Islet precursor cell (in vitro differentiated cells): ENCODE measurements around the gene STUB1.

Source experiments
- DNase-seq: peaks from one replicate; pipeline ENCODE4 v3.0.0-alpha.2; 2018

Gene STUB1

GRCh38 chr16:714558-715476 lies 34.6 kb downstream of the STUB1 start, which contains the start of gene METRN:
Gene METRN (plus strand): TSS chr16:715118. CDS start chr16:715290, 172 bp downstream.
- peak; percentile 92 for DNase-seq

DNA sequence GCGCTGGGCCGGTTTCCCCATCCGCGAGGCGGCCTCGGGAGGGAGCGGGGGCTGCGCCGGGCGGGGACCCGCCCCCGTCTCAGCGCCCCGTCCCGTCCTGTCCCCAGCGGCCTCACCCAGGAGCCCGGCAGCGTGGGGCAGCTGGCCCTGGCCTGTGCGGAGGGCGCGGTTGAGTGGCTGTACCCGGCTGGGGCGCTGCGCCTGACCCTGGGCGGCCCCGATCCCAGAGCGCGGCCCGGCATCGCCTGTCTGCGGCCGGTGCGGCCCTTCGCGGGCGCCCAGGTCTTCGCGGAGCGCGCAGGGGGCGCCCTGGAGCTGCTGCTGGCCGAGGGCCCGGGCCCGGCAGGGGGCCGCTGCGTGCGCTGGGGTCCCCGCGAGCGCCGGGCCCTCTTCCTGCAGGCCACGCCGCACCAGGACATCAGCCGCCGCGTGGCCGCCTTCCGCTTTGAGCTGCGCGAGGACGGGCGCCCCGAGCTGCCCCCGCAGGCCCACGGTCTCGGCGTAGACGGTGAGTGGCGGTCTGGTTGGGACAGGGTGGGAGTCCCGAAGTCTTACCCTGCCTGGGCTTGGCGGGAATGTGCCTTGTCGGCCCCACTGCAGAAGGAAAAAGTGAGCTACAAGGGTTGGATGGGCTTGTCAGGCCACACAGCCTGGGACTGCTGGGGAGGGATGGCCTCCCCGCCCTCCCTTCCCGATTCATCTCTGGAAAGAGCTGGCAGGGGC lies 35.4 kb downstream of the STUB1 start:
- DNase-seq = no peak

- DNase-seq = no peak
Measured at GRCh38 chr16:716200-716568, 36.0 kb downstream of the STUB1 start.

DNA sequence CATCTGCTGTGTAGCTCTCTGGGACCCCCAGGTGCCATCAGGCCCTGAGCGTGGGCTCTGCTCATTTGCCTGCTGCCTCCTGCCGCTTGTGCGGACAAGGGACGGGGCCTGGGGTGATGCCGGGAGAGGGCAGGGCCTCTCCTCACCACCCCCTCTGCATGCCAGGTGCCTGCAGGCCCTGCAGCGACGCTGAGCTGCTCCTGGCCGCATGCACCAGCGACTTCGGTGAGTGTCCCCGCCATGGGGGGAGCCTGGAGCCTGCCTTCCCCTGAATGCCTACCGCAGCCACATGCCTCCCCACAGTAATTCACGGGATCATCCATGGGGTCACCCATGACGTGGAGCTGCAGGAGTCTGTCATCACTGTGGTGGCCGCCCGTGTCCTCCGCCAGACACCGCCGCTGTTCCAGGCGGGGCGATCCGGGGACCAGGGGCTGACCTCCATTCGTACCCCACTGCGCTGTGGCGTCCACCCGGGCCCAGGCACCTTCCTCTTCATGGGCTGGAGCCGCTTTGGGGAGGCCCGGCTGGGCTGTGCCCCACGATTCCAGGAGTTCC lies 36.6 kb downstream of the STUB1 start:
- DNase-seq = no peak

GRCh38 chr16:717450-718245 lies 37.4 kb downstream of the STUB1 start:
- no peak for DNase-seq

DNA sequence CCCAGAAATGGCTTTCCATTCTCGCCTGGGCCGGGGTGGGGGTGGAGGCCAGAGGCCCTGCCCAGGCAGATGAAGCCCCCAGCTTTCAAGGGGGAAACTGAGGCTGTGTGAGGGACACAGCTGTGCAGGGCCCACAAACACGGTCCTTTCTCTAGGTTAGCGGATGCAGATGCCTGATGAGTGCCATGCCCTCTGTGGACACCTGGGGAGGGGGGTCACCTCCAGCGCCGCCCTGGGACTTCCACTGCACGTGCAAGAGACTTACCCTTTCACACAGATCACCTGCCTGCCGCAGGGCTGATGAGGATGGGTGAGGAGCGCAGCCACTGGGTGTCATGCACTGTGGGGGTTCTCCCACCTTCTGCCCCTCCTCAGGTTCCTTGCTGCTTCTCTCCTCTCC lies 38.2 kb downstream of the STUB1 start:
- DNase-seq = no peak

DNA sequence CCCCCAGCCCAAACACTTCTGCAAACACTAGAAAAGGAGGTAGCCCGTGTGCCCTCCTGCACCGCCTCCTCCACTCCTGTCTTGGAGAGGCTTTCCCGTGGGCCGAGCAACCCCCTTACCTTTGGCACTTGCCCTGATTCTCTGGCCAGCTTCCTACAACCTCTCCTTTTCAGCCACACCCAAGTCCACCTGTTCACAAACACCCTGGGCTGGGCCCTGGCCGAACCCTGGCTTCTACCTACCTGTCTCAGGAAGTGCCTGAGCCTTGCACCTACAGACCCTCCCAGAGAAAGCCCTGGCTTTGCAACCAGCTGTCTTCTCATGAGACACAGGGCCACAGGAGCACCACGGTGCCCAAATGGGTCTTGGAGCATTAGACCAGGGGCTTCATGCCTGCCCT lies 38.7 kb downstream of the STUB1 start:
- no peak for DNase-seq

DNA sequence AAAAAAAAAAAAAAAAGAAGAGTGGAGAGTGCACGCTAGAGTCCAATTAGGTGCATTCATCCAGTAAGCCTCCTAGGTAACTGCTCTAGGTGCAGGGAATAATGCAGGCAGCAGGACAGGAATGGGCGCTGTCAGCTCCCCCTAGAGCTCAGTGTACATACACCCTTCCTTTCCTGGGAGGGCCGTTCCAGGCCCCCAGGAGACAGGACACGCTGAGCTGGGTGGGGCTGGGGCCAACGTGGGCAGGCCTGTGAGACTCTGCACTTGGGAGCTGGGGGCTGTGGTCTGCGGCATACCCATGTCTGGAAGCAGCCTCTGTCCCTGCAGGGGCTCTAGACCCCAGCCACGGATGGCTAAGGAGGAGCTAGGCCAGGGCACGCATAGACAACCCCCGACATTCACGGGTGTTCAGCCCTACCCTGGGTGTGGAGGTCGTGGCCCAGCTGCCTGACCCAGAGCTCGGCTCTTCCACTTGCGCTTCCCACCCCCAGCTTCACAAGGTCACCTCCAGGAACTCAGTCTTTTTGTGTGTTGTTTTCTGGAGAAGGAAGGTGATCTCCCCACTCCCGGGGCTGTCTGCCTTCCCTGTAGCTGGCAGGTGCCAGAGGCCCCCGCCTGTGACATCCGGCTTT lies 39.7 kb downstream of the STUB1 start:
- no peak for DNase-seq

GRCh38 chr16:720447-720989 lies 40.3 kb downstream of the STUB1 start:
- DNase-seq = peak; percentile 92

DNA sequence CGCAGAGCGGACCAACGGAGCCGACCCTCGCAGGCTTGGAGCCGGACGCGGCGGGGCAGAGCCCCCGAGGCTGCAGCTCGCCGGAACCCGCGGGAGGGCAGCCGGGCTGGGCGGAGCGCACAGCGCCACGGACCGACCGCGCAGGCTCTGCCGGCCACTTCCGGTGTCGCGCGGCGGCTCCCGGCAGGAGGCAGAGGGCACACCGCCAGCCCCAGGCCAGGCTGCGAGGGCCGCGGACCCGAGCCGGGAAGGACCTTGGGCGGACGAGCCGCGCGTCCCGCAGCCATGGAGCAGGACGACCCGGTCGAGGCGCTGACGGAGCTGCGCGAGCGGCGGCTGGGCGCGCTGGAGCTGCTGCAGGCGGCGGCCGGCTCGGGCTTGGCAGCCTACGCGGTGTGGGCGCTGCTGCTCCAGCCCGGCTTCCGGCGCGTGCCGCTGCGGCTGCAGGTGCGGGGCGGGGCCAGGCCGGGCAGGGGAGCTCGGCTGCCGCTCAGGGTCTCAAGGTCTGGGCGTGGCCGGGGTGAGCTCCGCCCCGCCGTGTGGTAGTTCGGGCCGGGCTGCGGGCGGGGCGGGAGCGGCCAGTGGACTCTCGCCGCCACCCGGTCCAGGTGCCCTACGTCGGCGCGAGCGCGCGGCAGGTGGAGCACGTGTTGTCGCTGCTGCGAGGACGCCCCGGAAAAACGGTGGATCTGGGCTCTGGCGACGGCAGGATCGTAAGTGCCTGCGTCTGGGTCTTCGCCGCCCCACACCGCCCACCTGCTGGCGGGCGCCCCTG lies 41.0 kb downstream of the STUB1 start, which contains the start of gene ANTKMT:
Gene ANTKMT, plus strand, starts transcription at position 157 of the 775 bp plus-strand sequence. Its CDS starts 129 bp downstream, at position 286.
- DNase-seq = peak; percentile 92

- no peak for DNase-seq
Measured at GRCh38 chr16:721765-722540, 41.7 kb downstream of the STUB1 start.

DNA sequence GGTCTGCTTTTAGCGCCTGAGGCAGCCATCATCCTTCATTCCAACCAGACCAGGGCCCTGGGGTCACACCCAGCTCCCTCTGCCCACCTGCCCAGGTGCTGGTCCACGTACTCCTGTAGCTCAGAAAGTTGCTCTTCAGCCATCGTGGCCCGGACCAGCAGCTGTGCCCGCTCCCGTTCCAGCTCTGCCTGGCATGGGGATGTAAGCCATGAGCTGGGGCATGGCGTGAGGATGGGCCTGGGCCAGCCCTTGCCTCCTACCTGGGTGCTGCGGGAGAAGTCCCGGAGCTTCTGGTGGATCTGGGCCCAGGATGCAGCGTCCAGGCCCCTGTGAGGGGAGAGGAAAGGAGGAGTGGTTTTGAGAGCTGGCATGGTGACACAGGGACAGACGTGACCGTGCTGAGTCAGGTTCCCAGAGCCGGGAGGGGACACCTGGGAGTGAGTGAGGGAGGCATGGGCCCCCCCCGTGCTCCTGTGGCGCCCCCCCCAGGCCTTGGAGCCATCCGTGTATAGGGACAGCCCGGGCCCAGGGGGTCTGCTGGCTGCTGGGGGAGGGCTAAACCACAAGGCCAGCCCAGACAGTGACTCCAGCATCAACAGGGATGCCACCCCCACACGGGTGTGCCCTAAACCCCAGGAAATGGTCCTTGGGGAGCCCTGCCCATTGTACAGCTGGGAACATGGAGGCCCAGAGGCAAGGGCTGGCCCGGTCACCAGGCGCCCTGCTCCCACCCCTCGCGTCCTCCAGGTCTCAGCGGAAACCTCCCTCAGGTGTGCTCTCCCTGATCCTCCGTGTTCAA lies 42.8 kb downstream of the STUB1 start:
- no peak for DNase-seq

DNA sequence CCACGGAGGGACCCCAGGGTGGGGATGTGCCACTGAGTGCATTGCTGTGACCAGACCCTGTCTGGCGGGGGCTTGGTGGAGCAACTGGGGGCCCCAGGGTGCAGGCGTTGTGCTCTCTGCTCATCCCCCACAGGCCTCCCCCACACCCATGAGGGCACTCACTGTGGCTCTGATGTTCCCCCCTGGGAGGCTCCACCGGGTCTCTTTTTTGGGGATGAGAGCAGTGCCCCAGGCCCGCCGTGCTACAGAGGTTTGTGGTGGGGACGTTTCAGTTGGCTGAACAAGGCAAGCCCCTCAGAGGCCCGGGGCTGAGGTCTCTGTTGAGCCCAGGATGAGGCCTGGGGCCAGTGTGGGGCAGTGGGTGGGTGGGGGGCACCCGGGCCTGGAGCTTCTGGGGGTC lies 43.5 kb downstream of the STUB1 start:
- no peak for DNase-seq

GRCh38 chr16:724188-725040 lies 44.2 kb downstream of the STUB1 start:
- no peak for DNase-seq

- DNase-seq = no peak
Measured at GRCh38 chr16:725041-725376, 44.8 kb downstream of the STUB1 start.

GRCh38 chr16:725463-726187 lies 45.4 kb downstream of the STUB1 start:
- no peak for DNase-seq

- no peak for DNase-seq
Measured at GRCh38 chr16:726188-726437, 45.9 kb downstream of the STUB1 start.
